ENCODE results near the gene HDLBP.

Gene HDLBP

GRCh38 chr2:241229563-241230401, 85.7 kb downstream of the HDLBP start:
- DNase-seq (ENCODE audit: low read depth in 1 of 2, low spot score in 1 of 2): no peak

GRCh38 chr2:241228860-241229516, 86.5 kb downstream of the HDLBP start:
- TF ChIP-seq JUND (IDR thresholded peaks at IDR 0.05; ENCODE audit: low read depth): no peak
- in situ Hi-C loops (cut with HindIII; ENCODE audit: low pct_unique_long_range_greater_than_20kb, low sequenced_read_pairs): no loop called here
- DNase-seq (ENCODE audit: low read depth in 1 of 2, low spot score in 1 of 2): no peak

More at GRCh38 chr2:241229563-241230401, 85.7 kb downstream of the HDLBP start:
- in situ Hi-C loops (cut with HindIII; ENCODE audit: low pct_unique_long_range_greater_than_20kb, low sequenced_read_pairs): no loop called here
- no peak for TF ChIP-seq JUND (IDR thresholded peaks at IDR 0.05; ENCODE audit: low read depth)

DNA sequence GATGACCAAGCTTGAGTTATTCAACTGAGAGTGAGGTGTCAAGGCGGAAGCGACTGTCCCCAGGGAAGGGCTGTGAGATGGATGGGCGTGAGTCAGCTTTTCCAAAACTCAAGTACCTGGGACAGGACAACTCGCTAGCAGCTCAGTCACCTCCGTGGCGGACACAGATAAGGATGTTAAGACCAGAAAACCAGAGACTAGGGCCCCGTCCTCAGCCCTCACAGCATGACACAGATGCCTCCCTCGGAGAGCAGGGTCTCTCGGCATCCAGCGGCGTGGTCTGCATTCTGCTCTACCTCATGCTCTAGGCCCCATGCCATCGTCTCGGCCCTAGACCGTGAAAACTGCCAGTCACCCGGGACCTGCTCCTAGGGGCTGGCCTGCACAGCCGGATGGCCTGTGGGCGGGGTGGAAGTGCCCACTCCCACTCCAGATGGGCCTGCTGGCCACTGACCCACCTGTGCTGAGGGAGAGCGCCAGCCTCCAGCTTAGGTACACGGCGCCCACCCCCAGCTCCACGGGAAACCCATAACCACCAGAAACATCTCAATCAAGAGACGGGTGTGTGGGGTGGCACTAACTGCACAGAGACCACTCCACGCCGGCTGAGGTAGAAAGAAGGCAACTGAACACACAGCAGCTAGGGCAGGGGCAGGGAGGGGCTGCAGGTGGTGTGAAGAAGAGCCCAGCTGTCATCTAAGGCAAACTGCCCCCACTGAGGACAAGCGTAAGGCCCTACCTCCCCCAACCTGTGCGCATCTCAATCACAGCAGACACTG, 87.2 kb downstream of the HDLBP start:
- in situ Hi-C loops (cut with HindIII; ENCODE audit: low pct_unique_long_range_greater_than_20kb, low sequenced_read_pairs): no loop called here
- TF ChIP-seq JUND (IDR thresholded peaks at IDR 0.05; ENCODE audit: low read depth): no peak
- no peak for DNase-seq (ENCODE audit: low read depth in 1 of 2, low spot score in 1 of 2)

GRCh38 chr2:241227594-241227993, 87.9 kb downstream of the HDLBP start:
- in situ Hi-C loops (cut with HindIII; ENCODE audit: low pct_unique_long_range_greater_than_20kb, low sequenced_read_pairs): no loop called here
- no peak for DNase-seq (ENCODE audit: low read depth in 1 of 2, low spot score in 1 of 2)
- no peak for TF ChIP-seq JUND (IDR thresholded peaks at IDR 0.05; ENCODE audit: low read depth)

GRCh38 chr2:241226723-241227572, 88.5 kb downstream of the HDLBP start:
- in situ Hi-C loops (cut with HindIII; ENCODE audit: low pct_unique_long_range_greater_than_20kb, low sequenced_read_pairs): no loop called here
- no peak for DNase-seq (ENCODE audit: low read depth in 1 of 2, low spot score in 1 of 2)

DNA sequence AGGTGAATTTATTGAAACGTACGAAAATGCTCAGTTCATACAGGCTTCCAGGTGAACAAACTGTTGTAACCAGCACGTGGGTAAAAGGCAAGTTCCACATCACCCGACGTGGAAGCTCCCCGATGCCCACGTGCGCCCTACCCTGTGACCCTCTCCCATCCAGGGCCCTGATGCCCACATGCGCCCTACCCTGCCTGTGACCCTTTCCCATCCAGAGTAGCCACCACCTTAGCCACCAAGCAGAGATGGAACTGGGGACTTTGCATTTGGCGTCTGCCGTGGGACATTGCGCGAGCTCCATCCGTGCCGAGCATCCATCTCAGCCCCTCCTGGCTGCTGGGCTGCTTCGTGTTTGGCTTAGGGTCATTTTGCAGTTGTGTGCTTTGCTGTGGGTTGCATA, 89.5 kb downstream of the HDLBP start:
- no peak for TF ChIP-seq JUND (IDR thresholded peaks at IDR 0.05; ENCODE audit: low read depth)
- DNase-seq (ENCODE audit: low read depth in 1 of 2, low spot score in 1 of 2): no peak
- in situ Hi-C loops (cut with HindIII; ENCODE audit: low pct_unique_long_range_greater_than_20kb, low sequenced_read_pairs): no loop called here

More at GRCh38 chr2:241226723-241227572, 88.5 kb downstream of the HDLBP start:
- no peak for TF ChIP-seq JUND (IDR thresholded peaks at IDR 0.05; ENCODE audit: low read depth)

- in situ Hi-C loops (cut with HindIII; ENCODE audit: low pct_unique_long_range_greater_than_20kb, low sequenced_read_pairs): no loop called here
- no peak for DNase-seq (ENCODE audit: low read depth in 1 of 2, low spot score in 1 of 2)
- no peak for TF ChIP-seq JUND (IDR thresholded peaks at IDR 0.05; ENCODE audit: low read depth)
These were observed 89.9 kb downstream of the HDLBP start for GRCh38 chr2:241225545-241225944.

DNA sequence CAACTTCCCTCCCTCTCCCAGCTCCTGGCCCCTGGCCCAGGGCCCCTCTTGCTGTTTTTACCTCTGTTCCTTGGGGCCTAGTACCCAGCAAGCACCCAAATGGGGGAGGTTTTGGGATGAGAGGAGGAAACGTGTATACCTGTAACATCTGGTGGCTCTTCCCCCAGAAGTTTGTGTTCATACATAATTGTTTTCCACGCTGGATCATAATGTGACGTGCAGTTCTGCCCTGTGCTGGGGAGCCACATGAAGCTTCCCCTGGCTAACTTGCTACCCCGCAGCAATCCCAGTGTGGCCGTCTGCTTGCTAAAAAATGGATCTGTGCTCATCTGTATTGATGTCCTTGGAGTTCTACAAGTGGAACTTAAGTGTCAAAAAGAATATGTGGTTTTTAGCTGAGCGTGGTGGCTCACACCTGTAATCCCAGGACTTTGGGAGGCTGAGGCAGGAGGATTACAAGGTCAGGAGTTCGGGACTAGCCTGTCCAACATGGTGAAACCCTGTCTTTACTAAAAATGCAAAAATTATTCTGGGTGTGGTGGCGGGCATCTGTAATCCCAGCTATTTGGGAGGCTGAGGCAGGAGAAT, 90.5 kb downstream of the HDLBP start:
- in situ Hi-C loops (cut with HindIII; ENCODE audit: low pct_unique_long_range_greater_than_20kb, low sequenced_read_pairs): no loop called here
- no peak for DNase-seq (ENCODE audit: low read depth in 1 of 2, low spot score in 1 of 2)
- no peak for TF ChIP-seq JUND (IDR thresholded peaks at IDR 0.05; ENCODE audit: low read depth)

DNA sequence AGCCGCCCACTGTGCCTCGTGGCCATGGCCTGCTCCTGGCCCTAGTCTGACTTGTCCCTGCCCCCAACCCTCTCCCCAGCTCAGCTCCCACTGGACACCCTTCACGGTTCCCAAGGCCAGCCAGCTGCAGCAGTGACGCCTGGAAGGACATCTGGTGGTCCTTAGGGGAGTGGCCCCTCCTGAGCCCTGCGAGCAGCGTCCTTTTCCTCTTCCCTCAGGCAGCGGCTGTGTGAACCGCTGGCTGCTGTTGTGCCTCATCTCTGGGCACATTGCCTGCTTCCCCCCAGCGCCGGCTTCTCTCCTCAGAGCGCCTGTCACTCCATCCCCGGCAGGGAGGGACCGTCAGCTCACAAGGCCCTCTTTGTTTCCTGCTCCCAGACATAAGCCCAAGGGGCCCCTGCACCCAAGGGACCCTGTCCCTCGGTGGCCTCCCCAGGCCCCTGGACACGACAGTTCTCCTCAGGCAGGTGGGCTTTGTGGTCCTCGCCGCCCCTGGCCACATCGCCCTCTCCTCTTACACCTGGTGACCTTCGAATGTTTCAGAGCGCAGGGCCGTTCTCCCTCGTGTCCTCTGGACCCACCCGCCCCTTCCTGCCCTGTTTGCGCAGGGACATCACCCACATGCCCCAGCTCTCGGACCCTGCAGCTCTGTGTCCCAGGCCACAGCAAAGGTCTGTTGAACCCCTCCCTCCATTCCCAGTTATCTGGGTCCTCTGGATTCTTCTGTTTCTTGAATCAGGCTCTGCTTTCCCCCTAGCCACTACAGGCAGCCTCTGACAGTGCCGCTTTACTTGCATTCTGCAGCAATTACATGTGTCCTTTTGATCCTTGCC, 91.2 kb downstream of the HDLBP start:
- in situ Hi-C loops (cut with HindIII; ENCODE audit: low pct_unique_long_range_greater_than_20kb, low sequenced_read_pairs): no loop called here
- DNase-seq (ENCODE audit: low read depth in 1 of 2, low spot score in 1 of 2): no peak
- TF ChIP-seq JUND (IDR thresholded peaks at IDR 0.05; ENCODE audit: low read depth): no peak

DNA sequence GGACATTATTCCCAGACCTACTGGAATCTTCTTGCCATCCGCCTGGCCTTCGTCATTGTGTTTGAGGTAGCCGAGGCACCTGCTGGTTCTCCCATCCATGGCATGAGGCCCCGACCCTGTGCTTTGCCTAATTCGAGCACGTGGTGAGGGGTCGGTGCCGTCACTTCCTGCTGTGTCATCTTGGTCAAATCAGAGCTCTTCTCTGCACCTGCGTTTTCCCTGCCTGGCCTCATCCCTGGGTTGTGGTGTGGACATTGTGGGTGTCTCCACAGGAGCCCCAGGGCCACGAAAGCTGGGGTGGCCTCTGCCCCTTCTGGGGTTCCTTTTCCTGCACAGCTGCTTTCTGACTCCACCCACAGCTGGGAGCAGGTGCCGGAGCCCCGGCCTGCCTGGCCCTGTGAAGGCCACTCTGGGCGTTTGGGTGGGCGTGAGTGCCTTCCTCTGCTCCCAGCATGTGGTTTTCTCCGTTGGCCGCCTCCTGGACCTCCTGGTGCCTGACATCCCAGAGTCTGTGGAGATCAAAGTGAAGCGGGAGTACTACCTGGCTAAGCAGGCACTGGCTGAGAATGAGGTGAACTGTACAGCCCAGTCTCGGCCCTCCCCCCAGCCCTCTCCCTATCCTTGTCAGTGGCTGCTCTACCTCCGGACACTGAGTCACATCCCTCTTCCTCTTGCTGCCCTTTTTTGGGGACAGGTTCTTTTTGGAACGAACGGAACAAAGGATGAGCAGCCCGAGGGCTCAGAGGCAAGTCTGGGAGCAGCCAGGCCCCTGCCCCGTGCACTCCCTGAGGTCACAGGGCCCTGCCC, 92.1 kb downstream of the HDLBP start:
- in situ Hi-C loops (cut with HindIII; ENCODE audit: low pct_unique_long_range_greater_than_20kb, low sequenced_read_pairs): no loop called here
- DNase-seq (ENCODE audit: low read depth in 1 of 2, low spot score in 1 of 2): no peak
- no peak for TF ChIP-seq JUND (IDR thresholded peaks at IDR 0.05; ENCODE audit: low read depth)
